ENCODE measurements around the gene IFNL4.
"Not testable (repeated sequence)": the region's sequence is repeated elsewhere in the genome, so short reads cannot be mapped to it uniquely, and the experiment has no call there.

DNA sequence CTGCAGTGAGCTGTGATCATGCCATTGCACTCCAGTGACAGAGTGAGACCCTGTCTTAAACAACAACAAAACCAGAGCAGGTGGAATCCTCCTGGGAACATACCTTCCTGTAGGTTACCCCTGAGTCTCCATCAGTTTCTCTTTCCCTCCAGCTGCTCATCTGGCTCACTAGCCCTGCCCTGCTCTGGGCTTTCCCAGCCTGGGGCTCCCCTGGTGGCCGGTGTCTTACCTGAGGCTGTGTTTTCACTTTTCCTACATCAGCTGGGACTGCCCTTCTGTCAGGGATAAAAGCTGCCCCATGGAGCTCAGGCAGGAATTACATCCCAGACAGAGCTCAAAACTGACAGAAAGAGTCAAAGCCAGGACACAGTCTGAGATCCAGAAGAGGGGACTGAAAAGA lies 19.4 kb upstream of the IFNL4 start, which contains the start of gene IFNL2:
- TF ChIP-seq CTCF (conservative IDR thresholded peaks at IDR 0.05 in 1 of 2, IDR thresholded peaks at IDR 0.05 in 1 of 2; ENCODE audit: low read depth in 1 of 2, low read length in 2 of 2); EZH2 (IDR thresholded peaks at IDR 0.05; ENCODE audit: low read length, missing control alignments): not testable (repeated sequence)

Data from fibroblast of lung (primary cell).